IPS-NIHi7 (cell line): ENCODE measurements around the gene RBP3.
"Not testable (repeated sequence)": the region's sequence is repeated elsewhere in the genome, so short reads cannot be mapped to it uniquely, and the experiment has no call there.

Experiments used
- DNase-seq: peaks from one replicate; pipeline ENCODE4 v3.0.0; 2012; ENCODE audit warnings: mixed read lengths; ENCODE audit errors: extremely low spot score

Gene RBP3

DNA sequence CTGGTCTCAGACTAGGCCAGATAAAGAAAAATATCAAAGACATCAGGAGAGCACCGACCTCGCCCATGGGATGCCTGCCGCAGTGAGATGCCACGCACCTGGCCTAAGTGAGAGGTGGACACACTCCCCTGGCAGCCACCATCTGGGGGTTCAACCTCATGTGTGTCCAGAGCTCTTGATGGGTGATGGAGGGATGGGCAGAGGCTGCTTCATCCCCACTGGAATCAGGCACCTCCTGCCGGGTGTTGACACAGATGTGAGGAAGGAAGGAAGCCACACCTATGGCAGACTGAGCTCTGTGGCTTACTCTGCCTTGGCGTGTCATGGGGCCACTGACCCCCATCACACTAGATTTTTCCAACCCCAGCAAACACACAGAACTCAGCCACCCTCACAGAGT is 24.6 kb downstream of the RBP3 start:
- DNase-seq, result no peak

DNA sequence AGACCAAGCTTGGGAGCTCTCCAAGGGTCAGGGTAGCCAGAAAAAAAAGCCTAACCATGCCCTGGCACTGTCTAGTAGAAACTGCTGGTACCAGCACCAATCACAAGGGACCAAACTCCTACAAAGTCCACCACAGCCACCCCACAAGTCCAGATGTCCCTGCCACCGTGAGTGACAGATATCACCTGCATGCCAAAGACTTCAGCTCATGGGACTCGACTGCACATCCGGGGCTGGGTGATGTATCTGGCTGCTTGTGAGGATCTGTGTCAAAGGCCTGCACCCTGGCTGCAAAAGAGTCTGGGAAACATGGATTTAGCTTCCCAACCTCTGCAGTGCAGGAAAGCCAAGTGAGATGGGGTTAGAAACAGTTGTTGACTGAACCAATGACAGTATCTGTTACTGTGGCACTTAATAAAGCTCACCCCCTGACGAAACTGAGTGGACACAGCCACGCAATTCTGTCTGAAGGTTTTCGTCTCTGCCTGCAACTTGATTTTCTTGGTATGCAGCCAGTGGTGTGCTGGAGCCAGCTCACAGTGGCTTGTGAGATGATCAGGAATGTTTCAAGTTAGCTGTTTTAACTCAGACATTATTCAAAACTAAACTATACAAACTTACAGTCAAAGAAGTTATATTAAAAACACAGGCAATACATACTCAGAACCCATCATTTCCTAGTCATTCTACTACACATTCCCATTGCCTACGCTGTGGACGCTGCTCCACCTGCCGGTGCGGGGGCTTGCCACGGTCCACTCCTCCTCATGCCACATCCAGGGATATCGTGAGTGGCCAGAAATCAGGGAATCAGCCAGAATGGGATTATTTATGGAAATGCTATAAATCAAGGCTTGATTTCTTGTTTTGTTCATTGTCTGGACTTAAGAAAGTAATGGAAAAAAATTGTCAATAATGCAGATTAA is 26.7 kb downstream of the RBP3 start:
- no peak for DNase-seq

DNA sequence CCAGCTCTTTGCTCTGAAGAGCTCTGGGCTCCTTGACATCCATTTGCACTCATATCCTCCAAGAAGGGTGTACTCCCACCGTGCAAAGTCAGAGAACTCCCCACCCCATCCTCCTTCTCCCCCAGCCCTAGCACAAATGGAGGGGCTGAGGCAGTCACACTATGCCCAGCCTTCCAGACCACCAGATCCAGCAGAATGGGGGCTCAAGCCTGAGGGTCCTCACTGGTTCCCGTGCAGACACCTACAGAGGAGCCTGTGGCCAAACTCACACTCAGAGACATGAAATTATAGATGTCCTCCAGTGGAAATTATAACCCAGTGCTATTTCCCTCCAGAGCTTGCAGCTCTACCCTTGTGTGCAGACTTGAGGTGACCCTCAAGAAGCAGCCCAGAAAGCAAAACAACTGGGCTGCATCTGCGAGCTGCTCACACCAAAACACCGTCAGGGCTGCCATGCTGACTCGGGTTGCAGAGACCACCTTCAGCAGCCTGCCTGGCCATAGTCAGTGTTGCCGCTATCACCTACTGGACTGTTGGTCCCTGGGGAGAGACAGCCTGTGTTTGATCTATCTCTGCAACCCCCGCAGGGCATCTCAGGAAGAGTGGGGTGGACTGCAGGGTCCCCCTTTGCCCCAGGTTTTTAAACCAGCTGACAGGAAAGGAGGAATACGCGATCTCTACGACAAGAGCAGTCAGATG is 28.5 kb downstream of the RBP3 start:
- DNase-seq, result no peak

DNA sequence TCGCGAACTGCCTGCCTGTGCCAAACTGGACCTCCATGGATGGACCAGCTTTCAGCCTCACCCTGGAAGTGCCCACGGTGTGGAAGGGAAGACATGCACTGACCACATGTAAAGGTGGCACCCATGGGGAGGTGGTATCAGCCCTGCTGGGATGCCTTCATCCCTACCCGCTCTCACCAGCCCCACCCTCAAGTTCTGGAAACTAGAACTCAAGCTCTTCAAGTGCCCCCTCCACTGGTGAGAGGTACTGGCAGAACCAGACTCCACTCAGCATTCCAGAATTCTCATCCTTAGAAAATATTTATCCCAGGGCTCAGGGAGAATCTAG is 30.0 kb downstream of the RBP3 start:
- DNase-seq, result no peak

DNA sequence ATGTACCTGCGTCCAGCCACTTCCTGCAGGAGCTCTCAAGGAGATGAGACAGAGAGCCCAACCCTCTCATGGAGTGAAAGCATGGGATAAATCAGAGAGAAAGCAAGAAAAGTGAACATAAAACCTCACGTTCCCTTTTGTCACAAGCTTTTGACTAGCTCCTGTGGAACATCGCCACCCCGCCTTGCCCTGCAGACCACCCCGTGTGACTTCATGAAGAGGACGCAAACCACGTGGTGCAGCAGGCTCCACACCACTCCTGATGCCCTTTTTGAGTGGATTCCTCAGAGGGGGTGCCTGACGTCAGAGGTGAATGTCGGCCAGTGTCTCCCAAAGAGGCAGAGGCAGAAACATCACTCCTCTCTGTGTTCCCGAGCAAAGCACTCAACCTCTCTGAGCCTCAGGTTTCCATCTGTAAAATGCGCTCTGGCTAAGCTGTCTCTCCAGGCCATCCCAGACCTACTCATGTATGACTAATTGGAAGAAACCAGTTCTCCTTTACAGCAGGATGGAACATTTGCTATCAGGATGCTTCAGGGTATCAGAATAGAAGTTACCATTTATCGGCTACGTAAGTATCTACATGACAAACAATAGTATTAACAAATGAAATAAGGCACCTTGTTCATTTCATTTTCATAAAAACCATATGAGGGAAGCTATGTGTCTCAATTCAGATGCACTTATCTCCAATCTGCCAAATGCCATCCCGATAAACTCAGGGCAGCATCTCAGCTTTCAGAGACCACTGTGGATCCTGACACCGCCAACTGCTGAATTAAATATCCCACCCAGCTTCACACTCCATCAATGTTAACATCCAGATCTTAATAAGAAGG is 30.7 kb downstream of the RBP3 start:
- DNase-seq, result no peak

DNA sequence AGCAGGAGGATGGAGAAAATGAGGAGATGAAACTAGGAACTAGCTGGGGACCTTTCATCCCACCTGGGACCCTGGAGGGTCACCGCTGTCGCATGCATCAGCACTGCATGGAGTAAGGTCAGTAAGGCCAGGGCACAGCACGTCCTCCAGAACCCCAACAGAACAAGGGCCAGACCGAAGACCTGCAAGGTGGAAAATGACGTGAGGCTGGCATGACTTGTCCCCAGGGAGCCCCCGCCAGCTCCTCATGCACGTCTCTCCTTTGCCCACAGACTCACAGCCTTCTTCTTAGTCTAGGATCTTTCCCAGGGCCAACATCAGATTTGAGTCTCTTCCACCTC is 31.3 kb downstream of the RBP3 start:
- no peak for DNase-seq

DNA sequence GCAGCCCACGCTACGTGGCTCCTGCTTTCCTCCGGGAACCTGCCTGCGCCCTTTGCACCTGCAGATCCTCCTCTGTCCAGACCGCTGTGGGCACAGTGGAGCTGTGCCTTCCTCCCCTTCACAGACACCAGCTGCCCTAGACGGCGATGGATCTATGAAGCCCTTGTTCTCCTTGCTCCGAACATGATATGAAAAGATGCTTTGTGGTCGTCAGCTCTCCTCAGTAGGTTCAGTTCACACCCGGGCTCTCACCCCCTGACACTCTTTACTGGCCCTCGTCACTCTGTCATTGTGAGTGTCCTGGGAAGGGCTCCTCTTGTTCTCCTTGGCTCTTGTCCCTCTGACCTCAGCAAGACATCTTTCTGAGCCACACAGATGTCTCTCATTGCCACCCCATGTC is 31.7 kb downstream of the RBP3 start:
- no peak for DNase-seq

DNA sequence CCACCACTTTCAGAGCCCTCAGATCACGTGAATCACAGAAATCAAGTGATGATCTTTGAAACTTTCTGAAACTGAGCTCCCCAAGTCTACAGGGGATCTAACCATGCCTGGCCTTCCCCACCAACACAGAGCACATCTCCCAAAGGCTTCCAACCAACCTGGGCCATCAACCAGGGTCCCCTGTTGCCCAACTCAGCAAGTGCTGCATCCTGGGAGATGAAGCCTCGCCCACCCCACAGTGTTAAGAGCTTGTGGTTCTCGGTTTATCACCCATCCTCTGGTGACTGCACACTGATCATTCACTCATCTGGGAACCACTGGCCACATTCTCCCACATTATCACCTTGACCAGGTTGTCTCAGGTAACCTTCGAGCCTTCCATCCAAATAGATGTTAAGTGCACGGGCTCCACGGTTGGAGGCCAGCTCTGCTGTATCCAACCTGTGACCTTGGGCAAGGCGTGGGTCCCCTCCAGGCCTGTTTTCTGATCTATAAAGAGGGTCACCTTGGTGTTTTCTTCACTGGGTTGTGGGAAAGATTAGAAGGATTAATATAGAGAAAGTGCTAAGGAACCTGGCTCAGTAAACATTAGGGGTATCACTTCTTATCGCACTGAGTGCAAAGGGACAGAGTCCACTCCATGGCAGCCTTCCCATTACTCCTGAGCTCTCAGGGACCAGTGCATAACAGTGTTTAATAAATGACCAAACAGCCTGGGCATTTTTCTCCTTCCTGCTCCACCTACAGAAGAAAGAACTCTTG is 32.4 kb downstream of the RBP3 start:
- DNase-seq, result no peak

DNA sequence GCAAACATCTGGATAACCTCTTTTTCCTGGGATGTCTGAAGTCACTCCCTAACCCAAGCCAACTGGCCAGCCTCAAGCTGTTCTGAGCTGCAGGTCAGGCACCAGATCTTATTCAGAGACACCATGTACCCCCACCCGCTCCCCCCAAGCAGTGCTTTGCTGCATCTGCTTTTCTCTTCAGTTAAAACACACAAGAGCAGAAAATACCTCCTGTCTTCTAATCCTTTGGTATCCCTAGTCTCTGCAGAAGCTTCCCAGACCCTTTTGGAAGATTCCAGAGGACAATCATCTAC is 32.9 kb downstream of the RBP3 start:
- DNase-seq, result no peak

DNA sequence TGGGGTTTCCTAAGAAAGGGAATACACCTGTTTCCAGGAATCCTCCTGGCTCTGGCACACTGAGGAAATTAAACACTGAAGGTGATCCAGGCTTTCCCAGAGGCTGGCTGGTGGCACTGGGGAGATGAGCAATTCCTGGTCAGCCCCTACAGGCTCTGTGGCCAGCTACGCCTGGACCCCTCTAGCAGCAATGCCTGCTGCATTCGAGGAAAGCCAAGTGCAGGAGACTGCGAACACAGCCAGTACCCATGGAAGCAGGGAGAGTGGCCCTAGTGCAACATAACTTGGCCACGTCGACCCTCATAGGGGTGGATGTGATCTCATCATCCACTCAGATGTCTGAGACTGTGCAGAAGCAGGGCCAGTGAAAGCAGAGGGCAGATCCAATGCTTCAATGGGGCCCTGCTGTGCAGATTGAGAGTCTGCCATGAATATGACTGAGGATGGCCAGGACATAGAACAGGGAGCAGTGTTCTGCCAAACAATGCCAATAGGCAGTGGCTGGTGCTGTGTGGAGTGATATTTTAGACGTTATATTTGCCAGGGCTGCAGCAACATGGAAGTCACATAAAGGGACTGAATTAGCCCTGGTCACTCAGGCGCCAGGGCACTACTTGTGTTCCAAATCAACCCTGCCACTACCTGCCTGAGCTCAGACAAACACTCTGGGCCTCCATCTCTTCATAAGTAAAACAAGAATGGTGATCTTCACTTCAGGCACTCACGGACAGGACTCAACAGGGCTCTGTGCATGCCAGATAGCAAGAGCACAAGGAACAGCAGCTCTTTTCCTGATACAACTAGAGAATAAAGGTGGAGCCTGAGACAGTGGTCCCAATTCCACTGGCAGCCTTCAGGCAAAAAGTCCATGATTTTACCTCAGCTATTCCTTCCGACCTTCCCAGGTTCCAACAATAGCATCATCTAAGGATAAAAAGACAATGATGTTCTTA is 33.5 kb downstream of the RBP3 start:
- no peak for DNase-seq

DNA sequence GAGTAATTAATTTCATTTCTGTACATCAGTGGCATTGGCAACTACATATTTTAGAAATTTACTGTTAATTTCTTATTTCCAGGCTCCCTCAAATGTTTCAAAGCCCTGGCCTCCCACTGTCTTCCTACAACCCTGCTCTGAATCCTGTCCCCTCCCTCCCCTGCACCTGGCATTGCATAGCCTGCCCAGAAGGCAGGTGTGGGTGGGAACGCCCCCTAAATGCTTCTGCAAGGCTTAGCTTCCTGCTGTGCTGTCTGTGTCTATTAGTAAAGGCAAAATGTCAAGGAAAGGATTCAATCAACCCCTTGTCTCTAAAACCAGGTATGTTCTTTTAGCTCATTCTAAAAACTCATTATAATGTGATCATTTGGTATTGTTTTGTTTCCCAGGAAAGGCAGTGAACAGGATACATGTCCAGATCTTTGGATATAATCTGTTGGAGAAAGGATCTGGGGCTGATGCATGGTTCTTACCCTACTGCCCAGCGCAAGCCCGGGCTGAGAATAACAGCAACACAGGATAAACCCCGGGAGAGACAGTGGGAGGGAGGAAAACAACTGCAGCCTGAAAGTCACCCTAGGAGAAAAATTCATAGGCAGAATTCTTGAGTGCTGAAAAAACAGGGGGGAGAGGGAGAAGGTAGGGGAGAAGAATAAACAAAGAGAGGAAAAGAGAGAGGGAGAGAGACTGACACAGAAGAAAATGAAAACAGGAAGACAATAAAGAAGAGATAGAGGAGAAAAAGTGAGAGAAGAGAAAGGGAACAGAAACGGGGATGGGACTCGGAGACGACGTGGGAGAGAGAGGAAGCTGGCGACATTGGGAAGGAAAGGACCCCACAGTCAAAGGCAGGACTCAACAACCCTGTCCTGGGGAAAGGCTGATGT is 35.3 kb downstream of the RBP3 start:
- DNase-seq, result peak; percentile 72

DNA sequence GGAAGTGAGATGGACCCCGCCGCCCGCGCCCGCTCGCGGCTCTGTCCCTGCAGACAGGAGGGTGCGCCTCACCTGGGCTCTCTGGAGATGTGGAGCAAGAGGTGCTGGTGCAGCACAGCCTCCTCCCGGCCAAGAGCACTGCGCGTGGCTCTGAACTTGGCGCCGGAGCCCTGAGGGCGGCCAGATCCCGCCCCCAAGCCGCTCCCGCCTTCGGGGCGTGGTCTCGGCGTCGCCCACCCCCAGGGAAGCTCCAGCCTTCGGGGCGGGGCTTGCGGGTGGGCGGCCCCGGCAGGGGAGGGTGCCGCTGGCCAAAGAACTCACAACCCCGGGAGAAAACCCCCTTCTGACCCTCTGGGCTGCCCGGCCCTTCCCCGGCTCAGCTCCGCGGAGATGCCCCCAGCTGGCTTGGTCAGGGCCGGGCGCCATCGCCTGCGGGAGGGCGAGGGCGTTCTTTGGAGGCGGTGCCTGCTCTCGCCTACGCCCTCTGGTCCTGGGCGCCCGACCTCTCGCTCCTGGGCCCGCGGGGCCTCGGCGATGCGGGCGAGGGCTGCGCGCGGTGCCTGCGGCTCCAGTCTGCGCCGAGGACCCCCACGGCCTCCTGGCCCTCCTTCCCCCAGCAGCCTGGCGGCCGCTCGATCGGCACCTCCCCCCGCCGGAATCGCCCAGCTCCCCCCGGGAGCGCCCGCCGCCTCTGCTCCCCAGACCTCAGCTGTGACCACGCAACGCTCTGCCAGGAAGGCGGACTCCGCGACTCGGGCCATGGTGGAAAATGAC is 36.2 kb downstream of the RBP3 start, which contains the start of gene ZNF488:
TSS of gene ZNF488 (minus strand) at position 146 of the 774 bp plus-strand sequence. CDS start 15,464 bp downstream, outside the sequence.
- DNase-seq, result peak; percentile 98

DNA sequence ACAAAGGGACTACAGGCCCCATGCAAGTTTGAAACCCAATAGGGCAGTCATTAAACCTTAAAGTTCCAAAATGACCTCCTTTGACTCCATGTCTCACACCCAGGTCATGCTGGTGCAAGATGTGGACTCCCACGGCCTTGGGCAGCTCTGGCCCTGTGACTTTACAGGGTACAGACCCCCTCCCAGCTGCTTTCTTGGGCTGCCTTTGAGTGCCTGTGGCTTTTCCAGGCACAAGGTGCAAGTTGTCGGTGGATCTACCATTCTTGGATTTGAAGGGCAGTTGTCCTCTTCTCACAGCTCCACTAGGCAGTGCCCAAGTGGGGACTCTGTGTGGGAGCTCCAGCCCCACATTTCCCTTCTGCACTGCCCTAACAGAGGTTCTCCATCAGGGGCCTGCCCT is 37.9 kb downstream of the RBP3 start:
- not testable (repeated sequence) for DNase-seq

DNA sequence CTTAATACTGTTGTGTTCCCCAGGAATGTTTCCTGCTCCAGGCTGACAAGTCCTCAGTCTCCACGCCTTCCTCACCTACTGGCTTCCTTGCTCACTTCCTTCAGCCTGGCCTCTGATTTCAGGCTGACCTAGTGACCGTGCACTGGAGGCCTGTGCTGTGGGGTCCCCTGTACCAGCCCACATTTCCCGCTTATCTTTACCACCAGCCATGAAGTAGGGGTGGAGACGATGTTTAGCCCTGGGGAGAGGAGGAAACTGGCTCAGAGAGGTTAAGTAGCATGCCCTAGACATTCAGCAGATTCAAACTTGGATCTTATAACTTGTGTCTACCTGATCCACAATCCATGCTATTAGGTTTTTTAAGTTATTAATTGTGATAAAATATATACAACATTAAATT is 40.7 kb downstream of the RBP3 start:
- no peak for DNase-seq

DNA sequence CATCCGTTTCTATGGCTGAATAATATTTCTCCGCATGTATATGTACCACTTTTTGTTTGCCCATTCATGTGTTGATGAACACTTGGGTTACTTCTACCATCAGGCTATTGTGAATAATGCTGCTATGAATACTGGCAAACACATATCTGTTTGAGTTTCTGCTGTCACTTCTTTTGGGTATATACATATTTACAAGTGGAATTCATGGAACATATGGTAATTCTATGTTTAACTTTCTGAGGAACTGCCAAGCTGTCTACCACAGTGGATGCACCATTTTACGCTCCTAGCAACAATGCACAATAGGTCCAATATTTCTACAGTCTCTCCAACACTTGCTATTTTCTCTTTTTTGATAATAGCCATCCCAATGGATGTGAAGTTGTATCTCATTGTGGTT is 41.5 kb downstream of the RBP3 start:
- no peak for DNase-seq

DNA sequence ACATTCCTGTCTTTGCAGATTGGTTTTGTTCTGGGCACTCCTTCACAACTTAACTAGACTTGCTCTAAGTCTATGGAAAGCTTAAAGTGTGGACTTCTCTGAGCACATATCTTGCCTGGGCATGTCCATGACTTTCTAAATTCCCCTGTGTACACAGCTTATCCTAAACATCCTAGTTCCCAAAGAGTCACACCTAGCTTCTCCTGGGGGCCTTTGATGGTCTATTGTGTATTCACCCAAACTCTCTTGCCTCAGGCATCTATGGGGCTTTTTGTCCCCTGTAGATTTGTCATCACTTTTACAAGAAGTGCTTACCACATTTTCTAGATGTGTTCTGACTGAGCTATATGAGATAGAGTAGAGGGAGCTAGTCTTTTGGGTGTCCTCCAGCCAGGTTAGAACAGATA is 48.2 kb downstream of the RBP3 start:
- no peak for DNase-seq

DNA sequence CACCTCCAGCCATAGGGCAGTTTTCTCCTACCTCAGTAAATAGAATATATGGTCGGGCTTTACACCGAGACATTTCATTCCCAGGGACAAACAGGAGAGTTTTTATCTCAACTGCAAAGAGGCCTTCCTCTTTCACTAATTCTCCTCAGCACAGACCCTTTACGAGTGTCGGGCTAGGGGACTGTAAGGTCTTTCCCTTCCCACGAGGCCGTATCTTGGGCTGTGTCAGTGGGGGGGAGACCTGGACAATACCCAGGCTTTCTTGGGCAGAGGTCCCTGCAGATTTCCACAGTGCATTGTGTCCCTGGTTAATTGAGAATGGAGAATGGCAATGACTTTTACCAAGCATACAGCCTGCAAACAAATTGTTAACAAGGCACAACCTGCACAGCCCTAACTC is 49.1 kb downstream of the RBP3 start:
- no peak for DNase-seq

DNA sequence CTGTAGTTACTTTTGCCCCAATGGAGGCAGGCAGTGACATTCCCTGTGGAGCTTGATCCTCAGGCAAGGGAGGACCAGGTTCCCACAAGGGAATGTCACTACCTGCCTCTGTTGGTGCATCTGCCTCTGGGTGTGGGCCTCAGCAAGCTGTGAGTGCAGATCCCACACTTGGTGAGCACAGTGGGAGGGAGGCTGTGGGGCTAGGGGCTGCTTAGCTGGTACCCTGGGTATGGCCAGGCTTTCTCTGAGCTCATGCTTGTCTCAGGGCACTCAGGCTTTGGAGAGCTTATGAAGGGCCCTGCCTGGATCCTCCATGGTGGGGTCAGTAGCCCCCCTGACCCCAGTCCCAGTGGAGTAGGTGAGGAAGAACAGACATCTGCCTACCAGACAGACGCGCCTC is 52.1 kb downstream of the RBP3 start:
- DNase-seq, result no peak

DNA sequence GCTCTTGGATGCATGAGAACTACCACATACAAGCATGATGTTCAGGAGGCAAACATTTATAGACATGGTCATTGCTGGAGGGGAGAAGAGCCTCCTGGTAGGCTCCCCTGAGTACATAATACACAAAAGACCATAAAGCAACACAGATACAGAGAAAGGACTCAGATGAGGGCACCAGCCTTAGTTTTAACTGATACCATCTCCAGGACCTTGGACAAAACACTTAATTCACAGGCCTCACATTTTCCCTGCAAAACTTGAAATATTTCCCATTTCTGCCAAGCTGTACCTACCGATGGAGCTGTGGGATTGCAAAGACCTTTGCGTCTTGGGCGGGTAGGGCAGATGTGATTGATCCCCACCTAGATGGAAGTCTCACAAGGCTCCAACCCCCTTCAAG is 52.6 kb downstream of the RBP3 start:
- DNase-seq, result no peak
